Tibial nerve (tissue), 4 donors: ENCODE results near the gene SPATA32. TPM values are rescaled to one million over a fixed set of nuclear protein-coding genes. Genes with fewer than 3 reads are reported as not detected.

Experiments
- DNase-seq, 2 donors: peaks; one replicate each; pipeline ENCODE4 v3.0.0-alpha.2; 2019; ENCODE audit warnings: low spot score in 2 of 2
- H3K27ac ChIP-seq, 4 donors: fragments of 200-600 bp; sonication (generic) in 3 of 4; one replicate each; pipeline ENCODE4 v1.5.1; 2017 to 2019; ENCODE audit warnings: mild to moderate bottlenecking in 1 of 4
- H3K27me3 ChIP-seq, 2 donors: fragments of 200-600 bp; sonication (generic) in 1 of 2; one replicate each; pipeline versions ENCODE4 v1.5.1 to v1.6.0; 2017 to 2019
- H3K36me3 ChIP-seq, 3 donors: fragments of 200-600 bp; sonication (generic); one replicate each; pipeline ENCODE4 v1.5.1; 2018 to 2019
- H3K4me1 ChIP-seq, 4 donors: fragments of 200-600 bp; sonication (generic) in 3 of 4; one replicate each; pipeline ENCODE4 v1.5.1; 2017 to 2019
- H3K4me3 ChIP-seq, 4 donors: fragments of 200-600 bp; sonication (generic) in 3 of 4; one replicate each; pipeline ENCODE4 v1.5.1; 2017 to 2019; ENCODE audit warnings: mild to moderate bottlenecking in 1 of 4, moderate library complexity in 1 of 4
- H3K9me3 ChIP-seq, 4 donors: fragments of 200-600 bp; sonication (generic) in 3 of 4; one replicate each; pipeline ENCODE4 v1.5.1; 2017 to 2019
- CTCF ChIP-seq, 5 experiments: fragments of 200-600 bp in 3 of 5; fragments of 450-650 bp in 2 of 5; sonication (generic) in 3 of 5; IDR thresholded peaks; one replicate each; pipeline ENCODE4 v1.5.1; 2016 to 2019; ENCODE audit warnings: antibody characterized with exemption in 5 of 5, mild to moderate bottlenecking in 3 of 5, moderate library complexity in 2 of 5
- EP300 ChIP-seq, 2 donors: sonication (generic); formaldehyde crosslinking; IDR thresholded peaks; one replicate each; pipeline ENCODE4 v1.6.1; 2017; ENCODE audit warnings: antibody characterized with exemption in 2 of 2, mild to moderate bottlenecking in 1 of 2
- POLR2A ChIP-seq, 2 donors: fragments of 450-650 bp; IDR thresholded peaks; one replicate each; pipeline ENCODE4 v1.6.1; 2017; ENCODE audit warnings: antibody characterized with exemption in 2 of 2, mild to moderate bottlenecking in 2 of 2, moderate library complexity in 2 of 2
- WGBS, 2 donors: methylation state at CpG; one replicate each; pipeline ENCODE4 v1.1.5; 2018; 5-methylcytosine and 5-hydroxymethylcytosine counted together
- total RNA-seq, 4 donors: library from RNA; depleted of rRNA; stranded (reverse); fragments of >200 nt; gene quantifications; one replicate each; pipeline ENCODE4 v1.1.0, GENCODE V29; 2016

Gene SPATA32
- total RNA-seq: not detected

GRCh38 chr17:45261577-45262515 is at the start of gene SPATA32:
Gene SPATA32 (minus strand): TSS chr17:45262094. CDS start chr17:45262016, 78 bp downstream.
- 4 to 5% methylated on average over 44 to 58 of the region's 68 CpGs for WGBS, 2 donors
- peaks cover 0 to 39% (median 19%) of the 10 kb centered on the region in 3 donors for H3K36me3 ChIP-seq
- H3K27ac ChIP-seq: peak within 1 kb of the TSS in 3 of 4 donors; percentile 69 to 78 (median 74)
- peaks cover 0 to 25% (median 10%) of the 10 kb centered on the region in 4 donors for H3K4me1 ChIP-seq
- H3K4me3 ChIP-seq: peak within 1 kb of the TSS; percentile 45 to 85 (median 66)
- TF ChIP-seq EP300 (IDR thresholded peaks at IDR 0.05): no peak
- TF ChIP-seq POLR2A (IDR thresholded peaks at IDR 0.05): no peak
- TF ChIP-seq CTCF (IDR thresholded peaks at IDR 0.05): no peak
- H3K27me3 ChIP-seq: no peaks in the 10 kb centered on the region
- DNase-seq: no peak
- H3K9me3 ChIP-seq: no peaks in the 10 kb centered on the region

GRCh38 chr17:45311401-45311759 is 49.5 kb upstream of the SPATA32 start:
- no peaks in the 10 kb centered on the region for H3K36me3 ChIP-seq
- DNase-seq: no peak
- no peaks in the 10 kb centered on the region for H3K9me3 ChIP-seq
- H3K27ac ChIP-seq: peak overlapping the region in 3 of 4 donors; percentile 96 to 98 (median 97)
- peak overlapping the region in 1 of 4 donors; percentile 25 for H3K4me3 ChIP-seq
- no peaks in the 10 kb centered on the region for H3K27me3 ChIP-seq
- H3K4me1 ChIP-seq: peaks cover 2 to 97% (median 82%) of the 10 kb centered on the region in 4 donors
- TF ChIP-seq CTCF (IDR thresholded peaks at IDR 0.05) (no peak), EP300 (IDR thresholded peaks at IDR 0.05) (no peak), POLR2A (IDR thresholded peaks at IDR 0.05) (no peak)
- 89 to 91% methylated on average over 4 of the region's 4 CpGs for WGBS, 2 donors

- DNase-seq: no peak
- no peaks in the 10 kb centered on the region for H3K9me3 ChIP-seq
- WGBS, 2 donors: 25% methylated on average over 3 of the region's 3 CpGs
- H3K27ac ChIP-seq: peak overlapping the region in 3 of 4 donors; percentile 96 to 98 (median 97)
- H3K27me3 ChIP-seq: no peaks in the 10 kb centered on the region
- peaks cover 2 to 100% (median 85%) of the 10 kb centered on the region in 4 donors for H3K4me1 ChIP-seq
- no peaks in the 10 kb centered on the region for H3K36me3 ChIP-seq
- H3K4me3 ChIP-seq: no peak overlapping the region
- no peak for TF ChIP-seq EP300 (IDR thresholded peaks at IDR 0.05)
Observed at GRCh38 chr17:45310380-45311324, 48.8 kb upstream of the SPATA32 start.

- DNase-seq: no peak
- WGBS, 2 donors: 93 to 94% methylated on average over 4 of the region's 4 CpGs
- Histone ChIP-seq H3K36me3 (no peaks in the 10 kb centered on the region), H3K4me1 (peaks cover 2 to 91% (median 79%) of the 10 kb centered on the region in 4 donors), H3K27ac (peak overlapping the region in 3 of 4 donors; percentile 46 to 93 (median 77)), H3K9me3 (no peaks in the 10 kb centered on the region), H3K4me3 (no peak overlapping the region), H3K27me3 (no peaks in the 10 kb centered on the region)
- no peak for TF ChIP-seq EP300 (IDR thresholded peaks at IDR 0.05)
- TF ChIP-seq POLR2A (IDR thresholded peaks at IDR 0.05): no peak
- TF ChIP-seq CTCF (IDR thresholded peaks at IDR 0.05): no peak
Observed at GRCh38 chr17:45309400-45309799, 47.5 kb upstream of the SPATA32 start.

GRCh38 chr17:45308840-45309239 is 46.9 kb upstream of the SPATA32 start:
- Histone ChIP-seq H3K9me3 (no peaks in the 10 kb centered on the region), H3K36me3 (no peaks in the 10 kb centered on the region), H3K4me3 (no peak overlapping the region), H3K27me3 (no peaks in the 10 kb centered on the region), H3K27ac (peak overlapping the region in 3 of 4 donors; percentile 77 to 93 (median 90)), H3K4me1 (peaks cover 2 to 86% (median 74%) of the 10 kb centered on the region in 4 donors)
- TF ChIP-seq EP300 (IDR thresholded peaks at IDR 0.05) (no peak), POLR2A (IDR thresholded peaks at IDR 0.05) (no peak), CTCF (IDR thresholded peaks at IDR 0.05) (no peak)
- no peak for DNase-seq
- 92 to 95% methylated on average over 5 of the region's 5 CpGs for WGBS, 2 donors
